Spleen (tissue), 7 donors: Measurements from ENCODE around the gene CAMK2B.

ENCODE experiments used
- POLR2AphosphoS5 ChIP-seq, 3 donors: sonication (generic); formaldehyde crosslinking; IDR thresholded peaks; one replicate each; pipeline ENCODE4 v1.5.1; 2017; ENCODE audit warnings: antibody characterized with exemption in 3 of 3
- TF ChIP-seq, protein P1 (sequence below), 11 experiments: fragments of 200-600 bp in 7 of 11; fragments of 450-650 bp in 4 of 11; sonication (generic) in 4 of 11; IDR thresholded peaks in 8 of 11; conservative IDR thresholded peaks in 3 of 11; 1 replicate in 7 of 11; 2 replicates in 4 of 11; pipeline versions ENCODE4 v1.4.0 to v1.8.0; 2016 to 2021; ENCODE audit warnings: antibody characterized with exemption in 11 of 11, inconsistent platforms in 4 of 11, mild to moderate bottlenecking in 1 of 11
- donor health status: DM: no; HTN: no; CAD: no; lungs with moderate emphysema.
- donor health status: DM: no; HTN: no; CAD: no.
- donor health status: DM: no; HTN: no; CAD: no.

DNA sequence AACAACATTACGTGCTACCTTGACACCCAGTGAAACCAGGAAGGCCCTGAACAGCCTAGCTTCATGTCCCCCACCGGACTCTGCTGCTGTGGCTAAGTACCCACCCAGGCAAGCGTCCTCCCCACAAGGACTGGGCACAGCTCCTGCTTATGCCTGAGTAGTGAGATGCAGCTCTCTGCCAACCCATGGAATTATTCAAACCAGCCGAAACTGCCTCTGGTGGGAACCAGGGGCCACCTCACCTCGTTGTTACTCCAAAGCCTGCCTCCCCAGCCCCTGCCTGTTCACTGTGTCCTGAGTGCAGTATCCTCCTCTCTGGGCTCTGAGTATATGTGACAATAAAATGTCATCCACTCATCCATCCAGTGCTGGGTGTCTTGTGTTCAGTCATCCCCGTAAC lies 52.4 kb downstream of the CAMK2B start:
- TF ChIP-seq, protein P1, sequence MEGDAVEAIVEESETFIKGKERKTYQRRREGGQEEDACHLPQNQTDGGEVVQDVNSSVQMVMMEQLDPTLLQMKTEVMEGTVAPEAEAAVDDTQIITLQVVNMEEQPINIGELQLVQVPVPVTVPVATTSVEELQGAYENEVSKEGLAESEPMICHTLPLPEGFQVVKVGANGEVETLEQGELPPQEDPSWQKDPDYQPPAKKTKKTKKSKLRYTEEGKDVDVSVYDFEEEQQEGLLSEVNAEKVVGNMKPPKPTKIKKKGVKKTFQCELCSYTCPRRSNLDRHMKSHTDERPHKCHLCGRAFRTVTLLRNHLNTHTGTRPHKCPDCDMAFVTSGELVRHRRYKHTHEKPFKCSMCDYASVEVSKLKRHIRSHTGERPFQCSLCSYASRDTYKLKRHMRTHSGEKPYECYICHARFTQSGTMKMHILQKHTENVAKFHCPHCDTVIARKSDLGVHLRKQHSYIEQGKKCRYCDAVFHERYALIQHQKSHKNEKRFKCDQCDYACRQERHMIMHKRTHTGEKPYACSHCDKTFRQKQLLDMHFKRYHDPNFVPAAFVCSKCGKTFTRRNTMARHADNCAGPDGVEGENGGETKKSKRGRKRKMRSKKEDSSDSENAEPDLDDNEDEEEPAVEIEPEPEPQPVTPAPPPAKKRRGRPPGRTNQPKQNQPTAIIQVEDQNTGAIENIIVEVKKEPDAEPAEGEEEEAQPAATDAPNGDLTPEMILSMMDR (IDR thresholded peaks at IDR 0.05 in 8 of 11, conservative IDR thresholded peaks at IDR 0.05 in 3 of 11), result no peak
- TF ChIP-seq POLR2AphosphoS5 (IDR thresholded peaks at IDR 0.05), result no peak
